Right lobe of liver (tissue), 4 donors: ENCODE measurements around the gene TAS2R50.

Experiments used
- POLR2A ChIP-seq: fragments of 450-650 bp; IDR thresholded peaks from one replicate; pipeline ENCODE4 v1.6.1; 2017; ENCODE audit warnings: antibody characterized with exemption, mild to moderate bottlenecking
- TF ChIP-seq, protein P1 (sequence below), 4 donors: fragments of 200-600 bp in 3 of 4; fragments of 450-650 bp in 1 of 4; IDR thresholded peaks; one replicate each; pipeline versions ENCODE4 v1.5.1 to v1.8.0; 2016 to 2022; ENCODE audit warnings: antibody characterized with exemption in 4 of 4, mild to moderate bottlenecking in 2 of 4
- donor health status: DM: no; HTN: no; CAD: no.
- donor health status: DM: no; HTN: no; CAD: no.
- donor health status: DM: no; HTN: yes; CAD: no.

DNA sequence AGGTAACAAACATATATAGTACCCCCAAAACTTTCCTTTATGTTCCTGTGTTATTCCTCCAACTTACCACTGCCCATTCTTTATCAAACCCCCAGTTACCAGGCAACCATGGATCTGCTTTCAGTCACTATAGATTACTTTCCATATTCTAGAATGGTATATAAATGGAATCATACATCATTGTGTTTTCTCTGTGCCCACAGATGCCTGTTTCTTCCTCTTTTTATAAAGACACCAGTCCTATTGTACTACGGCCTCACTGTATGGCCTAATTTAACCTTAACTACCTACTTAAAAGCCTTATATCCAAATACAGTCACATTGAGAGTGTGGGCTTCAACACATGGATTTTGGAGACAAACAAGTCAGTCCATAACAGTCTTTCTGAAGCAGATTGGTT lies 50.2 kb downstream of the TAS2R50 start:
- TF ChIP-seq, protein P1, sequence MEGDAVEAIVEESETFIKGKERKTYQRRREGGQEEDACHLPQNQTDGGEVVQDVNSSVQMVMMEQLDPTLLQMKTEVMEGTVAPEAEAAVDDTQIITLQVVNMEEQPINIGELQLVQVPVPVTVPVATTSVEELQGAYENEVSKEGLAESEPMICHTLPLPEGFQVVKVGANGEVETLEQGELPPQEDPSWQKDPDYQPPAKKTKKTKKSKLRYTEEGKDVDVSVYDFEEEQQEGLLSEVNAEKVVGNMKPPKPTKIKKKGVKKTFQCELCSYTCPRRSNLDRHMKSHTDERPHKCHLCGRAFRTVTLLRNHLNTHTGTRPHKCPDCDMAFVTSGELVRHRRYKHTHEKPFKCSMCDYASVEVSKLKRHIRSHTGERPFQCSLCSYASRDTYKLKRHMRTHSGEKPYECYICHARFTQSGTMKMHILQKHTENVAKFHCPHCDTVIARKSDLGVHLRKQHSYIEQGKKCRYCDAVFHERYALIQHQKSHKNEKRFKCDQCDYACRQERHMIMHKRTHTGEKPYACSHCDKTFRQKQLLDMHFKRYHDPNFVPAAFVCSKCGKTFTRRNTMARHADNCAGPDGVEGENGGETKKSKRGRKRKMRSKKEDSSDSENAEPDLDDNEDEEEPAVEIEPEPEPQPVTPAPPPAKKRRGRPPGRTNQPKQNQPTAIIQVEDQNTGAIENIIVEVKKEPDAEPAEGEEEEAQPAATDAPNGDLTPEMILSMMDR (IDR thresholded peaks at IDR 0.05): no peak
- no peak for TF ChIP-seq POLR2A
